ENCODE data around the gene DCAF11. TPM values are rescaled to one million over a fixed set of nuclear protein-coding genes. Genes with fewer than 3 reads are reported as not detected.

The DCAF11 gene
- total RNA-seq, 1 donor from 2014 or later = 66.5 TPM

GRCh38 chr14:24092505-24093206 is 21.9 kb upstream of the DCAF11 start:
- Histone ChIP-seq H3K36me3 (no peaks in the 10 kb centered on the region), H3F3A (ENCODE audit: low read depth) (peaks cover 24% of the 10 kb centered on the region), H2AFZ (replicated peaks) (no peak overlapping the region), H3K4me1 (peaks cover 17% of the 10 kb centered on the region), H3K27ac (no peak overlapping the region), H3K4me3 (no peak overlapping the region), H3K4me2 (no peak overlapping the region), H3K9ac (no peak overlapping the region), H3K9me3 (ENCODE audit: low read depth) (no peaks in the 10 kb centered on the region), H3K27me3 (no peaks in the 10 kb centered on the region), H3K79me2 (ENCODE audit: low read depth) (no peaks in the 10 kb centered on the region), H4K20me1 (ENCODE audit: low read depth) (no peaks in the 10 kb centered on the region)
- no peak for DNase-seq (ENCODE audit: low spot score)
- H3K27me3 Mint-ChIP-seq (ENCODE audit: insufficient read depth, low read depth) = peaks cover 8% of the 10 kb centered on the region
- peak overlapping the region; percentile 95 for H3K4me3 Mint-ChIP-seq
- no peaks in the 10 kb centered on the region for H3K36me3 Mint-ChIP-seq
- no peaks in the 10 kb centered on the region for H3K9me3 Mint-ChIP-seq
- TF ChIP-seq CTCF (IDR thresholded peaks at IDR 0.05) (no peak), EZH2 (IDR thresholded peaks at IDR 0.05) (no peak), EZH2phosphoT487 (IDR thresholded peaks at IDR 0.05) (no peak)
- peaks cover 31% of the 10 kb centered on the region for H3K4me1 Mint-ChIP-seq
- H3K27ac Mint-ChIP-seq = no peak overlapping the region

GRCh38 chr14:24093207-24093900 is 21.2 kb upstream of the DCAF11 start:
- Mint-ChIP-seq H3K27ac (peak overlapping the region; percentile 70), H3K36me3 (no peaks in the 10 kb centered on the region), H3K27me3 (ENCODE audit: insufficient read depth, low read depth) (peaks cover 8% of the 10 kb centered on the region), H3K4me1 (peaks cover 31% of the 10 kb centered on the region), H3K4me3 (peak overlapping the region; percentile 95), H3K9me3 (no peaks in the 10 kb centered on the region)
- Histone ChIP-seq H3K27ac (no peak overlapping the region), H2AFZ (replicated peaks) (peak overlapping the region; percentile 75), H3K9me3 (ENCODE audit: low read depth) (no peaks in the 10 kb centered on the region), H3K4me3 (peak overlapping the region; percentile 81), H3K4me1 (peaks cover 17% of the 10 kb centered on the region), H3K27me3 (no peaks in the 10 kb centered on the region), H3F3A (ENCODE audit: low read depth) (peaks cover 24% of the 10 kb centered on the region), H4K20me1 (ENCODE audit: low read depth) (no peaks in the 10 kb centered on the region), H3K9ac (no peak overlapping the region), H3K4me2 (peak overlapping the region; percentile 94), H3K36me3 (no peaks in the 10 kb centered on the region), H3K79me2 (ENCODE audit: low read depth) (no peaks in the 10 kb centered on the region)
- no peak for DNase-seq (ENCODE audit: low spot score)
- TF ChIP-seq EZH2 (IDR thresholded peaks at IDR 0.05) (no peak), EZH2phosphoT487 (IDR thresholded peaks at IDR 0.05) (no peak), CTCF (IDR thresholded peaks at IDR 0.05) (no peak)

- no peaks in the 10 kb centered on the region for H3K9me3 Mint-ChIP-seq
- H3K27ac ChIP-seq = no peak within 1 kb of the TSS
- peak; percentile 95 for DNase-seq (ENCODE audit: low spot score)
Observed at GRCh38 chr14:24093901-24094840, 20.4 kb upstream of the DCAF11 start, which contains the start of gene PCK2. Gene PCK2, plus strand, starts transcription at chr14:24094311. Its CDS starts 95 bp downstream, at chr14:24094406.

More at GRCh38 chr14:24093901-24094840, 20.4 kb upstream of the DCAF11 start, which contains the start of gene PCK2:
- Mint-ChIP-seq H3K27me3 (ENCODE audit: insufficient read depth, low read depth) (peaks cover 8% of the 10 kb centered on the region), H3K4me1 (peaks cover 31% of the 10 kb centered on the region), H3K36me3 (no peaks in the 10 kb centered on the region), H3K27ac (peak within 1 kb of the TSS; percentile 74), H3K4me3 (peak within 1 kb of the TSS; percentile 95)
- peaks cover 24% of the 10 kb centered on the region for H3F3A ChIP-seq (ENCODE audit: low read depth)
- H3K36me3 ChIP-seq = no peaks in the 10 kb centered on the region
- TF ChIP-seq CTCF (IDR thresholded peaks at IDR 0.05) = peak; percentile 9
- TF ChIP-seq EZH2phosphoT487 (IDR thresholded peaks at IDR 0.05) = no peak
- peak within 1 kb of the TSS; percentile 5 for H3K9ac ChIP-seq
- H2AFZ ChIP-seq (replicated peaks) = peak within 1 kb of the TSS; percentile 75
- peak within 1 kb of the TSS; percentile 94 for H3K4me2 ChIP-seq
- no peaks in the 10 kb centered on the region for H3K79me2 ChIP-seq (ENCODE audit: low read depth)
- H3K4me1 ChIP-seq = peaks cover 17% of the 10 kb centered on the region
- H3K27me3 ChIP-seq = no peaks in the 10 kb centered on the region
- H3K4me3 ChIP-seq = peak within 1 kb of the TSS; percentile 81
- no peaks in the 10 kb centered on the region for H4K20me1 ChIP-seq (ENCODE audit: low read depth)
- no peaks in the 10 kb centered on the region for H3K9me3 ChIP-seq (ENCODE audit: low read depth)

All from neural progenitor cell (in vitro differentiated cells).